Measurements from ENCODE around the gene KRT31. TPM values are rescaled to one million over a fixed set of nuclear protein-coding genes. Genes with fewer than 3 reads are reported as not detected.
"Not testable (repeated sequence)": the region's sequence is repeated elsewhere in the genome, so short reads cannot be mapped to it uniquely, and the experiment has no call there.

Gene KRT31
- total RNA-seq, 1 donor, result not detected

DNA sequence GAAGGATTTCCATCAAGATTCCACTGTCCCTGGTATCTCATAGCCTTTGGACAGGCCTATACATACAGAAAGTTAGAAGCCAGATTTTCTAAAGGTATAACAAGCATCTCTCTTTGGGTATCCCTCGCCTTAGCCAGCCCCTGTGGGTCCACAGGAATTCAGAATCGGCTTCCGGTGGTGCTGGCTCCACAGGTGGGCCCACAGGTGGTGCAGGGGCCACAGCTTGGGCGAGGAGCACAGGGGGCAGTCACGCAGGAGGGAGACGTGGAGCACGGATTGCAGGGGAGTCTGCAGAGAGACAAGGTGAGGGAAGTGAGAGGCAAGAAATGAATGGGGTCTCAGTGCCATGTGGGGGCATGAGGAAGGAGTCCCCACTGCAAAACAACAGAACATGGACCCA is 39.8 kb upstream of the KRT31 start:
- Histone ChIP-seq H3K9me3 (ENCODE audit: low read depth, low read length) (no peaks in the 10 kb centered on the region), H3K4me1 (ENCODE audit: insufficient read depth, low read length) (no peaks in the 10 kb centered on the region), H3K4me3 (ENCODE audit: insufficient read depth, low read length) (no peak overlapping the region), H2AFZ (ENCODE audit: low read length) (no peak overlapping the region), H3K27ac (ENCODE audit: low read depth, low read length) (no peak overlapping the region), H4K20me1 (ENCODE audit: insufficient read depth, low read length) (no peaks in the 10 kb centered on the region), H3K79me2 (ENCODE audit: insufficient read depth, low read length) (no peaks in the 10 kb centered on the region), H3K27me3 (ENCODE audit: insufficient read depth, low read length) (no peaks in the 10 kb centered on the region), H3K36me3 (ENCODE audit: insufficient read depth, low read length) (no peaks in the 10 kb centered on the region), H3K4me2 (ENCODE audit: insufficient read depth, low read length) (no peak overlapping the region)
- TF ChIP-seq, protein P1, sequence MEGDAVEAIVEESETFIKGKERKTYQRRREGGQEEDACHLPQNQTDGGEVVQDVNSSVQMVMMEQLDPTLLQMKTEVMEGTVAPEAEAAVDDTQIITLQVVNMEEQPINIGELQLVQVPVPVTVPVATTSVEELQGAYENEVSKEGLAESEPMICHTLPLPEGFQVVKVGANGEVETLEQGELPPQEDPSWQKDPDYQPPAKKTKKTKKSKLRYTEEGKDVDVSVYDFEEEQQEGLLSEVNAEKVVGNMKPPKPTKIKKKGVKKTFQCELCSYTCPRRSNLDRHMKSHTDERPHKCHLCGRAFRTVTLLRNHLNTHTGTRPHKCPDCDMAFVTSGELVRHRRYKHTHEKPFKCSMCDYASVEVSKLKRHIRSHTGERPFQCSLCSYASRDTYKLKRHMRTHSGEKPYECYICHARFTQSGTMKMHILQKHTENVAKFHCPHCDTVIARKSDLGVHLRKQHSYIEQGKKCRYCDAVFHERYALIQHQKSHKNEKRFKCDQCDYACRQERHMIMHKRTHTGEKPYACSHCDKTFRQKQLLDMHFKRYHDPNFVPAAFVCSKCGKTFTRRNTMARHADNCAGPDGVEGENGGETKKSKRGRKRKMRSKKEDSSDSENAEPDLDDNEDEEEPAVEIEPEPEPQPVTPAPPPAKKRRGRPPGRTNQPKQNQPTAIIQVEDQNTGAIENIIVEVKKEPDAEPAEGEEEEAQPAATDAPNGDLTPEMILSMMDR (IDR thresholded peaks at IDR 0.05; ENCODE audit: extremely low read depth, low read depth, low read length), result no peak
- no peak for DNase-seq (ENCODE audit: insufficient read length, low spot score, missing footprints)

DNA sequence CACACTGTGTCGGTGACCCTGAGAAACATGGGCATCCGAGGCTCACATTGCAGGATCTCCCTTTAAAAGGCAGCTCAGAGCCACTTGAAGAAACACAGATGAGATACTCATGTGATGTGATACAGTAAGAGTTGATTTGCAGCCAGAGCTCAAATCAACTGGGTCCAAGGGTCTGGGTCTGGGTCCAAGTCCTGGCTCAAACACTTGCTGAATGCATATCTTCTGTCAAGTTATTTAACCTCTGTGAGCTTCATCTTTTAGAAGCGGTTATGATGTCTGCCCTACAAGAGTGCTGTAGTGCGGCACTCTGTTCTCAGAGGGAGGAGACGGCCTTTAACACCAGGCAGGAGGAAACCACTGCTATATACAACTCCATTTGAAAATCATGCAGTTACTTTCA is 37.0 kb upstream of the KRT31 start:
- Histone ChIP-seq H3K27me3 (ENCODE audit: insufficient read depth, low read length) (no peaks in the 10 kb centered on the region), H3K9me3 (ENCODE audit: low read depth, low read length) (no peaks in the 10 kb centered on the region)

DNA sequence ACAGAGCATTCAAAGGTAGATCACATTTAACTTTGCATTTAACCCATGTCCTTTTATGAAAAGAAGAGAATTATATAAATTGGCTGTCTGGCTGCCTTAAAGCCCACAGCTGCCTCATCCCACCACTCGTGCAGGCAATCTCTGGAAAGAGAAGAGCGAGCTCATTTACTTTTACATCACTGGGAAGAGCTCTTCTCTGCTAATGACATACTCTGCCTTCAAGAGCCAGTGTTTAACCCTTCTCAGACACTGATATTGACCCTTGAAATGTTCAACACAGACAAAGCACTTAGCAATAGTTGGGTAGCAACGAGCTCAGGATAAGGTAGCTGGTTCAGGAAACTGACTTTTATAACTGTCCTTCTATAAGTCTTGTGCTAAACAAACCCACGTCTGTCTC is 36.6 kb upstream of the KRT31 start:
- no peaks in the 10 kb centered on the region for H3K79me2 ChIP-seq (ENCODE audit: insufficient read depth, low read length)
- no peak overlapping the region for H3K4me2 ChIP-seq (ENCODE audit: insufficient read depth, low read length)

More for the DNA sequence above, 37.0 kb upstream of the KRT31 start:
- TF ChIP-seq, protein P1 (IDR thresholded peaks at IDR 0.05; ENCODE audit: extremely low read depth, low read depth, low read length), result no peak
- Histone ChIP-seq H3K79me2 (ENCODE audit: insufficient read depth, low read length) (no peaks in the 10 kb centered on the region), H3K27ac (ENCODE audit: low read depth, low read length) (no peak overlapping the region), H3K4me1 (ENCODE audit: insufficient read depth, low read length) (no peaks in the 10 kb centered on the region), H4K20me1 (ENCODE audit: insufficient read depth, low read length) (no peaks in the 10 kb centered on the region), H3K4me2 (ENCODE audit: insufficient read depth, low read length) (no peak overlapping the region), H3K36me3 (ENCODE audit: insufficient read depth, low read length) (no peaks in the 10 kb centered on the region), H3K4me3 (ENCODE audit: insufficient read depth, low read length) (no peak overlapping the region), H2AFZ (ENCODE audit: low read length) (peak overlapping the region; percentile 2)
- no peak for DNase-seq (ENCODE audit: insufficient read length, low spot score, missing footprints)

DNA sequence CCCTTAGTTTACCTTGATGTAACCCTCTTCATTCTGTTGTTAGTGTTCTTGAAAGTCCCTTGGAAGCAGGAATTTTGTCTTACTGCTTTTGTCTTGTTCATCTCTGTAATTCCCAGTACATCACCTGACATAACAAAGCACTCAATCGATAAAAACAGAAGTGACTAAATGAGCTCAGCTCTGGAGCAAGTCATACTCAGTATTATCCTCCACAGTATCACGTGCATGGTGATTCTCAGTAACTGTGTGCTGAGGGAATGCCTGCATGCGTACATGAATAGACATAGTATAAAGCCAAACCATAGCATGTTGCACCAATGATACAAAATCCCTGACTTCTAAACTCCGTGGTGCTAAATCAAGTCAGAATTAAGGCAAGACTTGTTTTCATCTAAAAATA is 36.2 kb upstream of the KRT31 start:
- no peak for DNase-seq (ENCODE audit: insufficient read length, low spot score, missing footprints)
- Histone ChIP-seq H3K4me2 (ENCODE audit: insufficient read depth, low read length) (no peak overlapping the region), H3K27ac (ENCODE audit: low read depth, low read length) (no peak overlapping the region), H3K36me3 (ENCODE audit: insufficient read depth, low read length) (no peaks in the 10 kb centered on the region), H3K4me3 (ENCODE audit: insufficient read depth, low read length) (no peak overlapping the region), H4K20me1 (ENCODE audit: insufficient read depth, low read length) (no peaks in the 10 kb centered on the region), H2AFZ (ENCODE audit: low read length) (no peak overlapping the region), H3K79me2 (ENCODE audit: insufficient read depth, low read length) (no peaks in the 10 kb centered on the region), H3K4me1 (ENCODE audit: insufficient read depth, low read length) (no peaks in the 10 kb centered on the region), H3K9me3 (ENCODE audit: low read depth, low read length) (no peaks in the 10 kb centered on the region), H3K27me3 (ENCODE audit: insufficient read depth, low read length) (no peaks in the 10 kb centered on the region)
- TF ChIP-seq, protein P1 (IDR thresholded peaks at IDR 0.05; ENCODE audit: extremely low read depth, low read depth, low read length), result no peak

More for the DNA sequence above, 36.6 kb upstream of the KRT31 start:
- H3K27ac ChIP-seq (ENCODE audit: low read depth, low read length), result no peak overlapping the region
- H3K4me1 ChIP-seq (ENCODE audit: insufficient read depth, low read length), result no peaks in the 10 kb centered on the region
- H2AFZ ChIP-seq (ENCODE audit: low read length), result peak overlapping the region; percentile 2
- no peak overlapping the region for H3K4me3 ChIP-seq (ENCODE audit: insufficient read depth, low read length)
- H4K20me1 ChIP-seq (ENCODE audit: insufficient read depth, low read length), result no peaks in the 10 kb centered on the region
- TF ChIP-seq, protein P1 (IDR thresholded peaks at IDR 0.05; ENCODE audit: extremely low read depth, low read depth, low read length), result no peak
- peak; percentile 17 for DNase-seq (ENCODE audit: insufficient read length, low spot score, missing footprints)
- H3K9me3 ChIP-seq (ENCODE audit: low read depth, low read length), result no peaks in the 10 kb centered on the region
- H3K36me3 ChIP-seq (ENCODE audit: insufficient read depth, low read length), result no peaks in the 10 kb centered on the region
- H3K27me3 ChIP-seq (ENCODE audit: insufficient read depth, low read length), result no peaks in the 10 kb centered on the region

DNA sequence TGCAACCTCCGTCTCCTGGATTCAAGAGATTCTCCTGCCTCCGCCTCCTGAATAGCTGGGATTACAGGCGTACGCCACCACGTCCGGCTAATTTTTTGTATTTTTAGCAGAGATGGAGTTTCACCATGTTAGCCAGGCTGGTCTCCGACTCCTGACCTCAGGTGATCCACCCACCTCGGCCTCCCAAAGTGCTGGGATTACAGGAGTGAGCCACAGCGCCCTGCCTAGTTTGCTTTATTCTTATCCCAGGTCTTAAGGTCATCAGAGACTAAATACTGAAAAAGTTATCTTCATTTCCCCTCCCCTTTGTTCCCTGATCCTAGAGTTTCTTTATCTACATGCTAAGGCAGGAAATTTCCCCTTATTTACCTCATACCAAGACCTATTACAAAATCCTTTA is 33.0 kb upstream of the KRT31 start:
- not testable (repeated sequence) for H3K27me3 ChIP-seq (ENCODE audit: insufficient read depth, low read length); H3K36me3 ChIP-seq (ENCODE audit: insufficient read depth, low read length); H3K27ac ChIP-seq (ENCODE audit: low read depth, low read length); H3K4me1 ChIP-seq (ENCODE audit: insufficient read depth, low read length); H3K9me3 ChIP-seq (ENCODE audit: low read depth, low read length); H3K4me3 ChIP-seq (ENCODE audit: insufficient read depth, low read length); H3K4me2 ChIP-seq (ENCODE audit: insufficient read depth, low read length); H2AFZ ChIP-seq (ENCODE audit: low read length); H4K20me1 ChIP-seq (ENCODE audit: insufficient read depth, low read length); DNase-seq (ENCODE audit: insufficient read length, low spot score, missing footprints); H3K79me2 ChIP-seq (ENCODE audit: insufficient read depth, low read length)
